Right renal cortex interstitium (tissue), 3 donors: ENCODE data around the gene FIGLA. TPM values are rescaled to one million over a fixed set of nuclear protein-coding genes. Genes with fewer than 3 reads are reported as not detected.

Experiments
- DNase-seq, 3 donors: peaks; one replicate each; pipeline ENCODE4 v3.0.0-alpha.2; 2013; ENCODE audit warnings: low read depth in 3 of 3, low spot score in 2 of 3
- polyA plus RNA-seq, 3 donors: library from polyadenylated mRNA; unstranded; fragments of 120-200 nt; gene quantifications; one replicate each; pipeline ENCODE4 v1.2.1, GENCODE V29; 2013; ENCODE audit not compliant: insufficient read length in 3 of 3

FIGLA gene
- polyA plus RNA-seq, 3 donors: not detected

DNA sequence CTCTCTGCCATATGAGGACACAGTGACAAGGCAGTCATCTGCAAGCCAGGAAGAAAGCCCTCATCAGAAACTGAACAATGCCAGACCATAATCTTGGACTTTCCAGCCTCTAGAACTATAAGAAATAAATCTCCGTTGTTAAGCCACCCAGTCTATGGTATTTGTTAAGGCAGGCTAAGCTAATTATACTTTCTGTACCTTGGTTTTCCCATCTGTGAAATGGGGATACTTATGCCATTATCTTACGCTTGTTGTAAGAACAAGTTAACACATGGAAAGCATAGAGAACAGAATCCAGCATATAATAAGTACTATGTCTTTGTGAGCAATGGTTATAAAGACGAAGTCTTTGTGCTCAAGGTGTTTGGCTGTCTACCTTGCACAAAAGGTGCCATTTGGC is 14.2 kb downstream of the FIGLA start:
- no peak for DNase-seq

DNA sequence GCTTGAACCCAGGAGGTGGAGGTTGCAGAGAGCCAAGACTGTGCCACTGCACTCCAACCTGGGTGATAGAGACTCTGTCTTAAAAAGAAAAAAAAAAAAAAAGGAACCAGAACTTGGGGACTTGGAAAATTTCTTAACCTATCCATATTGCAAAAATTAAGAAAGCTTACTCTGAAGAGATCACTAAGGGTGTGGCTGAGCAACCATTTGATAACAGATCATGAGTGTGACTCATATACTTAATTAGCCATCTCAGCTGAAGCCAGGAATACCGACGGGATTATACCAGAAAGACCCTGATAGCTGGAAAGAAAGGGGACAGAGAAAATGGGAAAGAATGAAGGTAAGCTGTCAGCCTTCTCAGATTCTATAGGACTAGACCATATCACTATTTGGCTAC is 15.3 kb downstream of the FIGLA start:
- DNase-seq: no peak

- DNase-seq: no peak
Measured at GRCh38 chr2:70772486-70773155, 17.8 kb downstream of the FIGLA start.

GRCh38 chr2:70771446-70771845 is 19.0 kb downstream of the FIGLA start:
- no peak for DNase-seq

DNA sequence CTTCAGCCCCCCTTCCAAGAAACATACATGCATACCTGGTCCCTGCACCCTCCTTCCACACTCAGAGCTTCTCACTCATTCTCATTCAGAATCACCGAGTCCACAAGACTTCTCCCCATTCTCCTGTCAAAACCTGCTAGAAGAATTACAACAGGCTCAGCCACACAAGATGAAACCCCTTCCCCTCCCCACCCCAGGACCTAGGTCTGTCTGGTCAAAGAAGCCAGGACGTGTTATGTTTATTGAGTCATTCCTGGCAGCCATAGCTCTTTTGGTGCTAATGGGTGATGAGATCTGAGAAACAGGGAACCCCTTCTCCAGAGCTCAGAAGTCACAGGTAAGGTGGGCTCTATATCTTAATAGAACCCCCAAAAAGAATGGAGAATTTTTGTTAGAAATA is 21.0 kb downstream of the FIGLA start:
- DNase-seq: no peak

- no peak for DNase-seq
Measured at GRCh38 chr2:70768590-70769085, 21.8 kb downstream of the FIGLA start.

- DNase-seq: no peak
Measured at GRCh38 chr2:70767699-70768589, 22.5 kb downstream of the FIGLA start, which contains the start of gene ADD2. Gene ADD2 (minus strand): TSS chr2:70768200. CDS start chr2:70706408, 61,792 bp downstream.

- DNase-seq: no peak
Measured at GRCh38 chr2:70767079-70767698, 23.3 kb downstream of the FIGLA start.

- no peak for DNase-seq
Measured at GRCh38 chr2:70766357-70767078, 23.9 kb downstream of the FIGLA start.

DNA sequence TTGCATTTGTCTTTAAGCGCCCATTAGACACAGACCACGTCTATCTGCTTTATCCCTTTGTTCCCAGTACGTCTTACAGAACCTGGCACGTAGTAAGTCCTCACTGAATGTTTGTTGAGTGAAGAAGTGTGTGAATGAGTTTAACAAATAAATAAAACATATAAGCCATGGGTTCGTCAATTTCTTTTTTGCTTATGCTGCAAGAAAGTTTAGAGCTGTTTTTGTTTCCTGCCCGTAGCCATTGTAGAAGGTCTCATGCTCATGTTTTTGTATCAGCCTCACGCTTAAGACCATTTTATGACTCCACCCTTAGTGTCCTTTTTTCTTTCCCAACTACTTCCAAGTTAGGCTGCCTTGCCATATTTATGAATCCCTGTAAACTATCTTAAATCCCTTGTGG is 24.9 kb downstream of the FIGLA start:
- DNase-seq: no peak

DNA sequence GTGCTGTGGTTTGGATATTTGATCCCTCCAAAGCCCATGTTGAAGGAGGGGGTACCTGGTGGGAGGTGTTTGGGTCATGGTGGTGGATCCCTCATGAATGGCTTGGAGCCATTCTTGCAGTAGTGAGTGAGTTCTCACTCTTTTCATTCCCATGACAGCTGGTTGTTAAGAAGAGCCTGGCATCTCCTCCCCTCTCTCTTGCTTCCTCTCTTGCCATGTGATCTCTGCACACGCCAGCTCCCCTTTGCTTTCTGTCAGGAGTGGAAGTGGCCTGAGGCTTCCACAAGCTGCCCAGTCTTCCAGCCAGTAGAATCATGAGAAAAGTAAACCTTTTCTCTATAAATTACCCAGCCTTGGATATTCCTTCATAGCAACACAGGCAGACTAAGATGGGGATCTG is 31.0 kb downstream of the FIGLA start:
- DNase-seq: no peak

GRCh38 chr2:70757966-70758365 is 32.5 kb downstream of the FIGLA start:
- no peak for DNase-seq

DNA sequence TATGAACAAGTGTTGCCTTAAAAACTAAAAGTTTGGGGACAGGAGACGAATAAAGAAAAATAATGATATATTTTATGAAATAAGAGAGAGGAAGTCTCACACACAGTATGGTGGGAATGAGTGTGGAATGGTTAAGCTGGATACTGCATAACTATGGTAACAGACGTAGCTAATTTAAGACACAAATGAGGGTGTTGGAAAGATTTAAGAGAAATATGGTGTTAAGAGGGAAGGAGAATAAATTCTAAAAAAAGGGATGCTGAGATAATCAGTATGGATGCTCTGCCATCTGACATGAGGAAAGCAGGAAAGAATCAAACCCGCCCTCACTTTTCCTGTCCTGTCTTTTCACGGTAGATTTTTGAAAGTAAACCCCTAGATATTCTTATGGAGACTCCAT is 33.1 kb downstream of the FIGLA start:
- no peak for DNase-seq

DNA sequence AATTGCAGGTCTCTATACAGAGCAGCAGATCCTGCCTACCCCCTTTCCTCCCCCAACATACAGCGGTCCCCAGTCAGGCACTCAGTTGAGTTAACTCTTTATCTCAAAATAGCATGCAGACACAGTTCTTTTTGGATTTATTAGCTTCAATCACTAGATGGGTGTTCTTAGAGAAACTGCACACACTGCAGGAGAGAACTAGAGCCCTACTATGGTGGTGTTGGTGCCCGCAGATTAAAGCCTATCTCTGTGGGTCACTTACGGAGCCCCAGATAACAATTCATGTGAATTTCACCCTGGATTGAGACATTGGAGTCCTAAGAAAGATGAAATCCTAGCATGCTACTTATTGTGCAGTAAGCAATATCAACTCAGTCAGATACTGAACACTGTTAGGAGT is 34.3 kb downstream of the FIGLA start:
- DNase-seq: no peak

DNA sequence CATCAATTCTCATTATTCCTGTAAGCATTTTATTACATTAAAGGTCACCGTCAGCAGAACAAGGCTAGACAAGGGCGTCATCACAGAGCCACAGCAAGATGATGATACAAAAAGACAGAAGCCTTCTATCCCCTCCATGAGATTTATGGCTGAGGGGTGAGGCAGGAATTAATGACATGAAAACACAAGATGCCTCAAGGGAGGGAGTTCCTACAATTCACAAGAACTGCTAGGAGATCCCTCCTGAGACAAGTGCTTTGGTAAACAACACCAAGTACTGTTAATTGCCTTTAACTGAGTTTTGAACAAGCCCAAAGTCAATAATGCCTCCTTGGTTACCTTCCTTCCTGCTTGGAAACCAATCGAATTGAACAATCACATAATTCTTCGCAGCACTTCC is 36.5 kb downstream of the FIGLA start:
- no peak for DNase-seq

DNA sequence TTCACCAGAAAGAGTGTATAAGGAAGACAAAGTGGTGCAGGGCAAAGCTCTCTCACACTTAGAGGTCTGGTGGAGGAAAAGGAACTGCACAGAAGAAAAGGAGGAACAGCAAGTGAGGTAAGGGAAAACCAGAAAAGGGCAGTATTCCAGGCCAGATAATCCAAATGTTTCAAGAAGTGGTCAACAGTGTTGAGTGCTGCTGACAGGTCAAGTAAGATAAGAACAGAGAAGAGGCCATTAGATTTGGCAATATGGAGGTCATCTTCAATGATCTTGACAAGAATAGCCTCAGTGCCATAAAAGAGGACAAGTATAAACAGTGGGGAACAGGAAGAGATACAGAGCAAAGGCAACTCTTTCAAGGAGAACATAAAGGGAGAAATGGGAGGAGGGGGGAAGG is 37.4 kb downstream of the FIGLA start:
- no peak for DNase-seq

- DNase-seq: no peak
Measured at GRCh38 chr2:70752396-70752795, 38.0 kb downstream of the FIGLA start.

DNA sequence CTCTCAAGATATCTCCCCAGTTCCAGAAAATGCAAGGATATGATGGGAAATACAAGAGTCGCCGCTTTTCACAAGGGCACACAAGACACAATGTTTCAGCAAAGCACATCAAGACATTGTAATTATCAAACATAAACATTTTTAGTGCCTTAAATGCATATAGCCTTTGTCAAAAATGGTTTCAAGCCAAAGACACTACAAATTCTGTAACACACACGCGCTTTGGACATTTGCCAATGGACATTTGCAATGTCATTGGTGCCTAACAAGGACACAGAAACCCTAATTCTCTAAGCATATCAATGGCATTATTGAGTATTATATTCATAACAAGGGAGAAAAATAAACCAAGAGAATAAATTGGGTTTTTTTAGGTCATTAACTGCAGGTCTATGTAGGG is 38.6 kb downstream of the FIGLA start:
- DNase-seq: no peak

GRCh38 chr2:70750320-70750719 is 40.1 kb downstream of the FIGLA start:
- DNase-seq: no peak

DNA sequence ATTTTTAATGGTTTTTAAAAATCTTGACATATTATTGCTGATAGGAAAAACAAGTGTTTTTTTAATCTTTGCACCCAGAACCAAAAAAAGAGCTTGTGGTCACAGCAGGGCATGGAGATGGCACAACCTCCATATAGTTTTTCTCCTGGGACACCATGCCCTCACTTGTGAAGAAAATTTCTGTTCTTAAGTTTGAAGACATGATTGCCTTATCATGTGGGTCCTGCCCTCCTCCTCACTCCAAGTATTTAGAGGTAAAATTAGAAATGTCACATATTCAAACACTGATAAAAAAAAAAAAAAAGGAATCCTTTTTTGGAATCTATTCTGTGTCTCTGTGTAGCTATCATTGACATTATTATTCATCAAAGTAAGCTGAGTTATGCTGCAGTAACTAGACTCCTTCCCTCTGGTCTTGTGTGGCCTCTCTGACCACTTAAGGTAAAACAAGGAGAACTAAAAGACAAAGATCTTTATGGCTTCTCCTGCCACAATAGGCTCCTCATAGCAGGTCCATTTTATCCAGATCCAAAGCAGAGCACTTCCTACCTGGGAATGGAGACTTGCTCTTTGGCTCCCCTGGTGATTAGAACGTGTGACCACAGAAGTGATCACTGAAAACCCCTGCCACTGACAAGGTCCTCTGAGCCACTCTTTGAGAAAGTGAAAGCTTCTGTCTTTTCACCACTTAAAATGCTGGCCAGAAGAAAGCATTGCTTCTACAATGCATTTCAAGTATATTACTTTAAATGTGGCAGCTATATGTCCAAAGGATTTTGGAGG is 42.2 kb downstream of the FIGLA start:
- DNase-seq: no peak
